ENCODE results near the gene RNPS1. TPM values are rescaled to one million over a fixed set of nuclear protein-coding genes. Genes with fewer than 3 reads are reported as not detected.

Gene RNPS1
- total RNA-seq, 1 experiment from 2014 or later, result 164 TPM

GRCh38 chr16:2287916-2288547 lies 20.1 kb upstream of the RNPS1 start:
- no peak for DNase-seq (ENCODE audit: low read depth in 1 of 2, low spot score in 2 of 2)
- H3K4me1 ChIP-seq (replicated peaks), result no peaks in the 10 kb centered on the region
- peaks cover 80% of the 10 kb centered on the region for H3K27me3 ChIP-seq (replicated peaks)
- H3K9me3 ChIP-seq (replicated peaks), result no peaks in the 10 kb centered on the region
- no peak overlapping the region for H3K4me3 ChIP-seq
- no peaks in the 10 kb centered on the region for H3K36me3 ChIP-seq
- H3K27ac ChIP-seq, result no peak overlapping the region

GRCh38 chr16:2286550-2286949 lies 18.6 kb upstream of the RNPS1 start:
- H3K4me3 ChIP-seq, result no peak overlapping the region
- peaks cover 78% of the 10 kb centered on the region for H3K27me3 ChIP-seq (replicated peaks)
- H3K27ac ChIP-seq, result no peak overlapping the region
- no peak for DNase-seq (ENCODE audit: low read depth in 1 of 2, low spot score in 2 of 2)
- H3K36me3 ChIP-seq, result no peaks in the 10 kb centered on the region
- no peaks in the 10 kb centered on the region for H3K9me3 ChIP-seq (replicated peaks)
- no peaks in the 10 kb centered on the region for H3K4me1 ChIP-seq (replicated peaks)

- Histone ChIP-seq H3K36me3 (no peaks in the 10 kb centered on the region), H3K4me1 (replicated peaks) (no peaks in the 10 kb centered on the region), H3K9me3 (replicated peaks) (no peaks in the 10 kb centered on the region), H3K4me3 (no peak overlapping the region), H3K27ac (no peak overlapping the region), H3K27me3 (replicated peaks) (peaks cover 83% of the 10 kb centered on the region)
- DNase-seq (ENCODE audit: low read depth in 1 of 2, low spot score in 2 of 2), result no peak
These were observed 17.8 kb upstream of the RNPS1 start for GRCh38 chr16:2285731-2286191.

- no peak overlapping the region for H3K4me3 ChIP-seq
- no peaks in the 10 kb centered on the region for H3K9me3 ChIP-seq (replicated peaks)
- H3K4me1 ChIP-seq (replicated peaks), result no peaks in the 10 kb centered on the region
- no peak overlapping the region for H3K27ac ChIP-seq
- H3K36me3 ChIP-seq, result no peaks in the 10 kb centered on the region
- peaks cover 81% of the 10 kb centered on the region for H3K27me3 ChIP-seq (replicated peaks)
- DNase-seq (ENCODE audit: low read depth in 1 of 2, low spot score in 2 of 2), result no peak
These were observed 17.1 kb upstream of the RNPS1 start for GRCh38 chr16:2284797-2285576.

GRCh38 chr16:2284001-2284770 lies 16.3 kb upstream of the RNPS1 start:
- no peak overlapping the region for H3K27ac ChIP-seq
- no peak overlapping the region for H3K4me3 ChIP-seq
- no peaks in the 10 kb centered on the region for H3K4me1 ChIP-seq (replicated peaks)
- peaks cover 84% of the 10 kb centered on the region for H3K27me3 ChIP-seq (replicated peaks)
- DNase-seq (ENCODE audit: low read depth in 1 of 2, low spot score in 2 of 2), result no peak
- no peaks in the 10 kb centered on the region for H3K36me3 ChIP-seq
- no peaks in the 10 kb centered on the region for H3K9me3 ChIP-seq (replicated peaks)

- DNase-seq (ENCODE audit: low read depth in 1 of 2, low spot score in 2 of 2), result no peak
- Histone ChIP-seq H3K4me3 (no peak overlapping the region), H3K4me1 (replicated peaks) (no peaks in the 10 kb centered on the region)
These were observed 15.1 kb upstream of the RNPS1 start for GRCh38 chr16:2282866-2283555.

GRCh38 chr16:2282262-2282661 lies 14.3 kb upstream of the RNPS1 start:
- no peak for DNase-seq (ENCODE audit: low read depth in 1 of 2, low spot score in 2 of 2)
- peaks cover 86% of the 10 kb centered on the region for H3K27me3 ChIP-seq (replicated peaks)
- no peak overlapping the region for H3K27ac ChIP-seq
- H3K36me3 ChIP-seq, result no peaks in the 10 kb centered on the region
- no peaks in the 10 kb centered on the region for H3K4me1 ChIP-seq (replicated peaks)
- no peaks in the 10 kb centered on the region for H3K9me3 ChIP-seq (replicated peaks)
- no peak overlapping the region for H3K4me3 ChIP-seq

More at GRCh38 chr16:2282866-2283555, 15.1 kb upstream of the RNPS1 start:
- Histone ChIP-seq H3K9me3 (replicated peaks) (no peaks in the 10 kb centered on the region), H3K36me3 (no peaks in the 10 kb centered on the region), H3K27me3 (replicated peaks) (peaks cover 88% of the 10 kb centered on the region), H3K27ac (no peak overlapping the region)

GRCh38 chr16:2280981-2281542 lies 13.1 kb upstream of the RNPS1 start:
- no peak for DNase-seq (ENCODE audit: low read depth in 1 of 2, low spot score in 2 of 2)
- no peak overlapping the region for H3K27ac ChIP-seq
- no peak overlapping the region for H3K4me3 ChIP-seq
- no peaks in the 10 kb centered on the region for H3K36me3 ChIP-seq
- no peaks in the 10 kb centered on the region for H3K4me1 ChIP-seq (replicated peaks)
- no peaks in the 10 kb centered on the region for H3K9me3 ChIP-seq (replicated peaks)
- H3K27me3 ChIP-seq (replicated peaks), result peaks cover 87% of the 10 kb centered on the region

- peaks cover 85% of the 10 kb centered on the region for H3K27me3 ChIP-seq (replicated peaks)
- no peak overlapping the region for H3K27ac ChIP-seq
- H3K4me3 ChIP-seq, result no peak overlapping the region
- H3K9me3 ChIP-seq (replicated peaks), result no peaks in the 10 kb centered on the region
- no peaks in the 10 kb centered on the region for H3K4me1 ChIP-seq (replicated peaks)
- H3K36me3 ChIP-seq, result no peaks in the 10 kb centered on the region
- DNase-seq (ENCODE audit: low read depth in 1 of 2, low spot score in 2 of 2), result no peak
These were observed 12.5 kb upstream of the RNPS1 start for GRCh38 chr16:2280461-2280860.

- no peak for DNase-seq (ENCODE audit: low read depth in 1 of 2, low spot score in 2 of 2)
- Histone ChIP-seq H3K27ac (no peak overlapping the region), H3K27me3 (replicated peaks) (peaks cover 75% of the 10 kb centered on the region), H3K36me3 (no peaks in the 10 kb centered on the region), H3K4me1 (replicated peaks) (no peaks in the 10 kb centered on the region), H3K9me3 (replicated peaks) (no peaks in the 10 kb centered on the region), H3K4me3 (no peak overlapping the region)
These were observed 11.3 kb upstream of the RNPS1 start for GRCh38 chr16:2278956-2279800.

- no peak for DNase-seq (ENCODE audit: low read depth in 1 of 2, low spot score in 2 of 2)
- Histone ChIP-seq H3K27me3 (replicated peaks) (peaks cover 66% of the 10 kb centered on the region), H3K27ac (no peak overlapping the region), H3K4me1 (replicated peaks) (no peaks in the 10 kb centered on the region), H3K9me3 (replicated peaks) (no peaks in the 10 kb centered on the region), H3K4me3 (no peak overlapping the region), H3K36me3 (no peaks in the 10 kb centered on the region)
These were observed 10.3 kb upstream of the RNPS1 start for GRCh38 chr16:2278272-2278608.

- Histone ChIP-seq H3K4me1 (replicated peaks) (no peaks in the 10 kb centered on the region), H3K27ac (no peak overlapping the region), H3K4me3 (no peak overlapping the region), H3K9me3 (replicated peaks) (no peaks in the 10 kb centered on the region), H3K27me3 (replicated peaks) (peaks cover 62% of the 10 kb centered on the region), H3K36me3 (no peaks in the 10 kb centered on the region)
- no peak for DNase-seq (ENCODE audit: low read depth in 1 of 2, low spot score in 2 of 2)
These were observed 9.7 kb upstream of the RNPS1 start for GRCh38 chr16:2277466-2278271.
